Inflammatory macrophage (primary cell): ENCODE data around the gene HDAC7.
"Not testable (repeated sequence)": the region's sequence is repeated elsewhere in the genome, so short reads cannot be mapped to it uniquely, and the experiment has no call there.

Experiments used
- DNase-seq, 2 donors: peaks; one replicate each; pipeline ENCODE4 v3.0.0-alpha.2; 2020 to 2022

HDAC7 gene

GRCh38 chr12:47828008-47828975, 8.6 kb upstream of the HDAC7 start:
- no peak for DNase-seq

DNA sequence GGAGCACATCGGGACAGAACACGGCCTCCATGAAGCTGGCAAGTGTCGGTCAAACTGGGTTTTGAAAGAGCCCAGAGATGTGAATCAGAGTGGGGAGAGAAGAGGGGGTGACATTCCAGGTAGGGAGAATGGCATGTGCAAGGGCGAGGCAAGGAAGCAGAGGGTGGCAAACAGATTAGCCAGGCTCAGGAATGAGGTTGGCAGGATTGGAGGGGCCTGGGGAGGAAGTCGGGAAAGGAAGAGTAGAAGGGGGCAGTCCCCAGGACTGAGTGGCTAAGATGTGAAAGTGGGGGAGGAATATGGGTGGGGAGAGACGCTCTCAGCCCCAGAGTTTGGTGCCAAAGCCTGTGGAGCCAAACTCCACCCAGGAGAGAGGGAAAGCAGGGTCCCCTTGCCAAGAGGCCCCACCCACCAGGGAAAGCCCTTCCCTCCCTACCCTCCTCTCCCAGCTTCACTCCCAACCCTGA, 5.5 kb upstream of the HDAC7 start:
- DNase-seq: no peak

DNA sequence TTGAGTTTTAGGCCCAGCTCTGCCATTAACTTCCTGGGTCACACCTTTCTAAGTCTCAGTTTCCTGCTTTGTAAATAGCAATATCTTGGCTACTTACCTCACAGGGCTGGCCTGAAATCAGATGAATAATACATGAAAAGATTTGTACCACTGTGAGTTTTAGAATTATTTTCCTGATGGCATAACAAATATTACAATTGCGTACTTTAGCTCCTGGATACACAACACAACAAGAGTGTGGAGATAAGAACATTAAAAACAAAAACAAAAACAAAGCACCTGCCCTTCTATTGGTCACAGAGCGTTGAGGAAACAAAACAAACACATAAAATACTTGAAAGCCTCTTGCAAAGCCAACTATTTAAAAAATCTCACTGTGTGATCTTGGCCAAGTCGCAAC, 4.9 kb upstream of the HDAC7 start:
- DNase-seq: no peak

GRCh38 chr12:47824198-47824597, 4.5 kb upstream of the HDAC7 start:
- DNase-seq: no peak

GRCh38 chr12:47823422-47824086, 3.9 kb upstream of the HDAC7 start:
- DNase-seq: no peak

DNA sequence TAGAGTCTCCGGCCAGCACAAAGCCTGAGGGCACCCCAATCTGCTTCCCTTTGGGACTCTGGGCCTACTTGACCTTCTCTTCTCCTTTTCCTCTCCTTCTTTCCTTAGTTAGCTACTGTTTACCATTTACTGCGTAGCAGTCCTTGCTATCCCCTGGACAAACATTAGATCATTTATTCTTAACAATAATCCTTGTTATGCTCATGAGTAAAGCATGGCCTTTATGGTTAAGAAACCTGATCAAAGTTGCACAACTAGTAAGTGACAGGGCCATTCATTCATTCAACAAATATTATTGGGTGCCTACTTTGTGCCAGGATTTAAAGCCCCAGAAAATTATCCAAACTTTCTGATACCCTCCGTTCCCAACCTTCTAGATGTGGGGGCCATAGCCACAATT, 3.2 kb upstream of the HDAC7 start:
- no peak for DNase-seq

GRCh38 chr12:47822401-47822800, 2.7 kb upstream of the HDAC7 start:
- no peak for DNase-seq

GRCh38 chr12:47821346-47821706, 1.6 kb upstream of the HDAC7 start:
- no peak for DNase-seq

DNA sequence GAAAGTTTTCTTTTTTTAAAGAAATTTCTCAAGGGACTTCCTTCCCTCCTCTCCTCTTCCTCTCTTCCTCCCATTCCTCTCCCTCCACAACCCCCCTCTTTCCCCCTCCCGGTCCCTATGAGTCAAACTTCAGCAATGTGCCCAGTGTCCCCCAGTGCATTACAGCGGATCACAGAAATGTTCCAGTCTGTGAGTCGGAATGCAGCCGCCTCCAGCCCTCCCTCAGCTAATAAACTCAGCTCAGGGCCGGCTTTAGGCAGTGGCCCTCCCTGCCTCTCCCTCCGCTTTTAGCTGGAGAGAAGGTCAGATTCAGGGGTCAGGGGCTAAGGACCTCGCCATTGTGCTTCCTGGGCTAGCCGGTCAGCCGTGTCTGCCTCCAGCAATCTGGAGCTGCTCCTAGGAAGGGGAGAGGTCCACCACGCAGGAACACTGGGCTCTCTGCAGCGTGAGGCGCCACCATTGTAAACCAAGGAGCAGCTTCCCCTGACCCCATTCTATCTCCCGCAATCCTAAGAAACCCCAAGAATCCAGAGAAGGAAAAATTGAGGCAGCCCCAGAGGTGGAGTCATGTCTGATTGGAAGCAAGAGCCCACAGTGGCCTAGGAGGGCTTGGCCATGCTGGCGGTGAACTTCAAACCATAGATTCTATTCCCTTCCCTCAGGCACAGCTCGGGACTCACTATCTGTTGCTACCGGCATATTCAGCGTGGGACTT, 1.1 kb upstream of the HDAC7 start:
- peak; percentile 61 to 69 for DNase-seq

- DNase-seq: peak; percentile 47 to 62
These were observed 386 bp downstream of the HDAC7 start for GRCh38 chr12:47819138-47819895.

DNA sequence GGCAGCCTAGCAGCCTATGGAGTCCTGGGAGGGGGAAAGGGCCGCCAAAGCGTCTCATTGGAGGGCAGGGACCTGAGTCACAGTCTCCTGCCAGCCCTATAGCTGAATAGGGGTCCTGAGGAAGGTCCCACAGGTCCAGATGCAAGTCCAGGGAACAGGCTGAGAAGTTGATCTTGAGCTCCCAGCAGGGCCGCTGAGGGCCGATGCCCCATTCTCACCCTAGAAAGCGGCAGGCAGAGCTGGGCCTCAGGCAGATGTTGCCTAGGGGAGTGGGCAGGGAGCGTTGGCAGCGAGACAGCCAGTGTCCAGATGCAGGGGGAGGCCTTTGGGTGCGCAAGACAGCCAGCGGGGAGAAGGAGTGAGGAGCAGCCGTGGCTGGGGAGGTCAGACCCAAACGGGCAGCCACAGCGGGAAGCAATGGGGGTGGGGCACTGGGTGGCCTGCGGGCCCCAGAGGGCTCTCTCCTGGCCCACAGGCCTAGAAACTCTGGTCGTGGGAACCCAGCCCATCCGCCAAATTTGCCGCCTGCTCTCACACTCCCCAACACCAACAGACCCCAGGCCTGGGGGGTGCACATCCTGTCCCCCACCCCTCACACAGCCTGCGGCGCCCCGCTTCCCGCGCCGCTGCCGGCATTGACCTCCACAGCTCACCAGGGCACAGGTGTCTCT, 1.1 kb downstream of the HDAC7 start:
- DNase-seq: no peak

- no peak for DNase-seq
These were observed 1.7 kb downstream of the HDAC7 start for GRCh38 chr12:47818007-47818376.

DNA sequence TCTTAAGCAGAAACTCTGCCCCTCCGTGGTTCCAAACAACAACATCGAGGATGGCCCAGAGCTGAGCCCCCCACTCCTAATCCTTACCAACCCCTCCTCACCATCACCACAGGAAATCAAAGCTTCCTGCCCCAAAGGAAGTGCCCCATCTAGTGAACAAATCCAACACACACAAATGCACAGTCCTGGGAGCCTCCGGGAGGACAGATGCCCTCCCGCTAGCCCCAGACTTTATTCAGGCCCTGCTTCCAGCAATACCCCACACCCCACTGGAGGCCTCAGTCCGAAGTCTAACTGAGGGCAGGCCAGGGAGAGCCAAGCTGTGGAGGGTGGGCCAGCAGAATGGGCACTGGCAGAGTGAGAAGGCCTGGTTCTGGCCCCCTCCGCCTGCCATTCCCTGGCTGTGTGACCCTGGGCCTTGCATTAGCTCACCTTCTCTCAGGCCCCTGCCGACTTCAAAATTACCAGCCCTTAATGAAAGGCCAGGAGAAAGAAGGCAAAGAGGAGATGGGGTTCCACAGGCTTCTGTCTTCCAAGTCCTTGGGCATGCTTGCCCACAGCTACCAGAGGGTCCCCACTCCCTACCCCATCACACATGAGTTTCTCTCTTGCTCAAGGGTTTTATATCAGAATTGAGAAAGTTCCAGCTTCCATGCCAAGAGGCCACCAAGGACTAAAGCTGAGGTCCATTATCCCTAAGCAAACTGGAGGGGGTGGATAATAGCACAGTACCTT, 2.3 kb downstream of the HDAC7 start:
- DNase-seq: no peak

DNA sequence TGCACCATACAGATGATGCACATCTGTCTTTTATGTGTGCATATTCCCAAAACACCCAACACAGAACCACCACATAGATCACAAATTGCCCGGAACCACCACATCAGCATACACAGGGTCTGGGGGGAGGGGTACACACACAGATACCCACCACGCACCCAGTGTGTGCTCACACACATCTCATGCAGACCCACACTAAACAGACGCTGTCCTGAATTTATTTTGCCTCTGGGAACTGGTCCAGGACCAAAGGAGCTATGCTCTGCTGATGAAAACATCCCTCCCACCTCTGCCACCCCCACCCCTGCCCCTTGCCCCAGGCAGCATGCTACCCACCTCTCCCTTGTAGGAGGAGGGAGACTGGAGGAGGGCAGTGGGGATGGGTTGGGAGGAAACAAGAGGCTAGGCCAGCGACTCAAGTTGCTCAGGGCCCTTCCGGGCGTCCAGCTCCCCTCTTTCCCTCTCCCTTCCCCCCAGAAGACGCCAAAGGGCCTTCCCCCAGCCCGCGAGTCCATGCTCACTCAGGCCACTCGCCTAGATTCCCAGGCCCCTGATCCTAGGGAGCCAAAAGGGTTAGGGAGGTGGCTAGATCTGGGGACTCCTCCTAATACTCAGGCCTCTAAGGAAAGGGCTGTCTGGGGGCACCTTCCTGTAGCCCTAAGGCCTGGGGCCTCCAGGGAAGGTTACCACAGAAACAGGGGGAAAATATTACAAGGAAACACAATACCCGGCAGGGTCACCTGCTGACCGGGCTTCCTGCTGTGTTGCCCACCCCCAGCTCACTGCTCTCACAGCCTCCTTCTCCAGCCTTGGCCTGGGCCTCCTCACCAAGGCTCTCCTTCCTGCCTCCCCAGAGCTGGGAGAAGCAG, 3.1 kb downstream of the HDAC7 start:
- DNase-seq: no peak

- not testable (repeated sequence) for DNase-seq
These were observed 4.3 kb downstream of the HDAC7 start for GRCh38 chr12:47815447-47815846.

DNA sequence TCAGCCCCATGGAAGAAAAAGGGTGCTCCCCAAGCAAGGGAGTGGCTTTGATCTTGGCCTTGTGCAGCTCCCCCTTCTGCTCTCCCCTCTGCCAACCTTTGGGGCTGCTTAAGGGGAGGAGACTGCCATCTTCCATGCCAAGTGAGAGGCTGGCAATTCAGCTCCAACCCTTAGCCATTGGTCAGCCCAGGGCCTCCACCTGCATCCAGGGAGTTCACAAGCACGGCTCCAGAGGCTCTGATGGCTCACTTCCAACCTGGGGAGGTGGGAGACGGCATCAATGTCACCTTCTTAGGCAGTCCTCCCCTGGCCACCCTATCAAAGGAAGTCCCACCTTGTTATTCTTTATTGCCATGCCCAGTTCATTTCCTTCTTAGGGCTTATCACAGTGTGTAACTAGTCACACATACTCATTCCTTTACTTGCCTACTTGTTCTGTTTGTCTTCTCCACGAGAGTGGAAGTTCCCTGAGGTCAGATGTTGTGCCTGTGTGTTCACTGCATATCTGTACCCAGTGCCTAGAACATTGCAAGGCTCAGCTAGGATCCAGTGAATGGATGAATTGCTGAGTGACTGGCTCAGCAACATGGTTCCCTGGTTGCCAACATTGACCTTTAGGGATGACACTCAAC, 5.0 kb downstream of the HDAC7 start:
- no peak for DNase-seq

DNA sequence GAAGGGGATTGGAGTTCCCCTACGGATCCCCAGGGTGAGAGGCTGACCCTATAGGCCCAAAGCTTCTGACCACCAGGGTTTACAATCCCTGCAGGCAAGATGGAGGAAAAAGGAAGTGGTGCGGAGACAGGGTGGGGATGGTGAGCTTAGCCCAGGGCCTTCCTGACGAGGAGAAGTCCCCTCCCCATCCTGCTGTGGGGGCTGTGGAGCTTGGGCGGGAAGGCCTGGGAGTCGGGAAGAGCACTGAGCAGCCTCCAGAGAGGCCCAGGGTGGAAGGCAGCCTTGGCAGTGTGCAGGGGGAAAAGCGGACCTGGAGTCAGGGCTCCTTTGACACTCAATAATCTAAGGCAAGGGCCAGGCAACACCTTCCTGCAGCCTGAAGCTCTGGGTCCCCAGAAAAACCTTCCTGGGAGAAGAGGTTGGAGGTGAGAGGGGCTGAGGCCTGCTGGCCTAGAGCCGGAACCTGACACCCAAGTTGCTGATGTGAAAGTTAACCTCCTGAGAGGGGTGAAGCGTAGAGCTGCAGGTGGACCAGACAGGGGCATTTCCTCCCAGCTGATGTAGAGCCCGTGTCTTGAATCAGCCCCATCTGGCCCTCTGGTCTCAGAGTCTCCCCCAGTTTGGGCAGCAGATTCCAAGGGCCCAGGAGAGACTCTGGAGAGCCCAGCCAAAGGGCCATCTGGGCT, 6.0 kb downstream of the HDAC7 start:
- peak; percentile 54 to 58 for DNase-seq

GRCh38 chr12:47812797-47813510, 6.7 kb downstream of the HDAC7 start:
- DNase-seq: peak; percentile 72 to 83
